HepG2 (cell line): ENCODE results near the gene KANSL1L. TPM values are rescaled to one million over a fixed set of nuclear protein-coding genes. Genes with fewer than 3 reads are reported as not detected.
"Not testable (repeated sequence)": the region's sequence is repeated elsewhere in the genome, so short reads cannot be mapped to it uniquely, and the experiment has no call there.

ENCODE experiments used
- ATAC-seq: fragments of 200-7000 bp; cut with Tn5 transposase; 3 replicates; pipeline ENCODE4 v1.9.1; 2020; ENCODE audit warnings: mild to moderate bottlenecking, moderate library complexity
- BruUV-seq: library from RNA; stranded (reverse); fragments of 400-500 nt; replicated peaks from 2 replicates; lab custom pipeline; 2021; lab: Mats Ljungman, UMichigan
- CTCF ChIA-PET: fragments of 300-600 bp; formaldehyde crosslinking; extraction: SDS; loops from one replicate; lab custom pipeline; 2021; ENCODE audit warnings: low total read pairs, inconsistent platforms, low intra/inter-chr PET ratio; lab: Yijun Ruan, JAX
- POLR2A ChIA-PET: fragments of 350-600 bp; sonication (Branson Sonifier 250); formaldehyde crosslinking; loops from one replicate; lab custom pipeline; 2020; ENCODE audit warnings: antibody characterized with exemption, inconsistent platforms; lab: Yijun Ruan, JAX
- DNase-seq: peaks from one replicate; pipeline ENCODE4 v3.0.0-alpha.2; 2015; ENCODE audit warnings: low spot score
- FAIRE-seq: peaks from 3 replicates; lab custom pipeline; 2011; peaks lifted over from hg19 to GRCh38; lab: Jason Lieb, UNC
- H2AFZ ChIP-seq: one replicate; pipeline ENCODE4 v1.6.1; 2011; ENCODE audit warnings: low read length, inconsistent platforms
- H3K27ac ChIP-seq: fragments of 300-600 bp; 3 replicates; pipeline ENCODE4 v1.8.0; 2011; ENCODE audit warnings: mixed run types, mild to moderate bottlenecking, mixed read lengths, low read length, inconsistent platforms; ENCODE audit not compliant: insufficient read depth; ENCODE audit errors: extremely low read length
- H3K27me3 ChIP-seq, 2 experiments: fragments of 200-600 bp in 1 of 2; 2 replicates in 1 of 2; 3 replicates in 1 of 2; pipeline versions ENCODE4 v1.6.0 to v1.8.0; 2011; ENCODE audit warnings: low read length in 2 of 2, mild to moderate bottlenecking in 2 of 2, moderate library complexity in 2 of 2, inconsistent platforms in 1 of 2; ENCODE audit not compliant: insufficient read depth in 2 of 2, control insufficient read depth in 1 of 2
- H3K36me3 ChIP-seq, 2 experiments: fragments of 200-600 bp in 1 of 2; replicated peaks in 1 of 2; 2 replicates in 1 of 2; 3 replicates in 1 of 2; pipeline versions ENCODE4 v1.5.1 to v1.8.0; 2011; ENCODE audit warnings: low read length in 2 of 2, inconsistent platforms in 1 of 2; ENCODE audit not compliant: insufficient read depth in 2 of 2, control insufficient read depth in 1 of 2
- H3K4me1 ChIP-seq: 2 replicates; pipeline ENCODE4 v1.5.1; 2012; ENCODE audit warnings: low read length, inconsistent platforms; ENCODE audit not compliant: insufficient read depth
- H3K4me2 ChIP-seq: 2 replicates; pipeline ENCODE4 v1.6.0; 2011; ENCODE audit warnings: low read depth, low read length, inconsistent platforms
- H3K4me3 ChIP-seq, 3 experiments: fragments of 200-600 bp in 1 of 3; sonication (generic), shearing (Covaris generic) in 1 of 3; replicated peaks in 1 of 3; 2 replicates each; pipeline ENCODE4 v1.5.1; 2011 to 2016; ENCODE audit warnings: low read length in 3 of 3, inconsistent platforms in 2 of 3, low read depth in 2 of 3, mild to moderate bottlenecking in 2 of 3, control low read depth in 1 of 3, mixed read lengths in 1 of 3; ENCODE audit not compliant: insufficient read depth in 1 of 3
- H3K79me2 ChIP-seq: one replicate; pipeline ENCODE4 v1.6.1; 2011; ENCODE audit warnings: low read length, inconsistent platforms; ENCODE audit not compliant: insufficient read depth
- H3K9ac ChIP-seq: 2 replicates; pipeline ENCODE4 v1.6.0; 2011; ENCODE audit warnings: mild to moderate bottlenecking, low read depth, low read length, inconsistent platforms; ENCODE audit not compliant: insufficient read depth
- H3K9me3 ChIP-seq: 2 replicates; pipeline ENCODE4 v1.5.1; 2012; ENCODE audit warnings: mild to moderate bottlenecking, low read length
- H4K20me1 ChIP-seq: 2 replicates; pipeline ENCODE4 v1.6.0; 2011; ENCODE audit warnings: inconsistent platforms, mild to moderate bottlenecking, low read length, moderate library complexity; ENCODE audit not compliant: insufficient read depth
- ETV5 ChIP-seq: IDR thresholded peaks from 2 replicates; pipeline ENCODE4 v1.6.1; 2018; ENCODE audit warnings: missing biosample characterization, missing genetic modification reagents, inconsistent platforms, borderline replicate concordance
- MEF2D ChIP-seq: sonication (generic); formaldehyde crosslinking; IDR thresholded peaks from 2 replicates; pipeline ENCODE4 v1.5.1; 2020; ENCODE audit warnings: mild to moderate bottlenecking, missing genetic modification reagents
- NCOA1 ChIP-seq: sonication (generic); formaldehyde crosslinking; IDR thresholded peaks from 2 replicates; pipeline ENCODE4 v1.9.0; 2021; ENCODE audit warnings: missing genetic modification reagents
- PHF21A ChIP-seq: sonication (generic); formaldehyde crosslinking; IDR thresholded peaks from 2 replicates; pipeline ENCODE4 v1.5.0; 2020; ENCODE audit warnings: mild to moderate bottlenecking, missing genetic modification reagents
- PHF8 ChIP-seq: sonication (generic); formaldehyde crosslinking; IDR thresholded peaks from 2 replicates; pipeline ENCODE4 v1.5.0; 2020; ENCODE audit warnings: missing genetic modification reagents
- PITX1 ChIP-seq: sonication (generic); formaldehyde crosslinking; IDR thresholded peaks from 2 replicates; pipeline ENCODE4 v1.5.1; 2020; ENCODE audit warnings: mild to moderate bottlenecking, missing genetic modification reagents
- SOX6 ChIP-seq, 2 experiments: fragments of 450-650 bp in 1 of 2; sonication (generic) in 1 of 2; formaldehyde crosslinking in 1 of 2; IDR thresholded peaks; 2 replicates each; pipeline versions ENCODE4 v1.4.0 to v1.6.1; 2017 to 2020; ENCODE audit warnings: antibody characterized with exemption in 1 of 2, mild to moderate bottlenecking in 1 of 2, missing genetic modification reagents in 1 of 2
- ZMYM3 ChIP-seq: sonication (generic); formaldehyde crosslinking; IDR thresholded peaks from 2 replicates; pipeline ENCODE4 v1.5.1; 2020; ENCODE audit warnings: mild to moderate bottlenecking, missing genetic modification reagents
- ZNF274 ChIP-seq: sonication (generic); formaldehyde crosslinking; IDR thresholded peaks from 2 replicates; pipeline ENCODE4 v1.5.1; 2020; ENCODE audit warnings: mild to moderate bottlenecking, missing genetic modification reagents
- ZNF446 ChIP-seq: sonication (generic); formaldehyde crosslinking; IDR thresholded peaks from 2 replicates; pipeline ENCODE4 v1.5.0; 2020; ENCODE audit warnings: mild to moderate bottlenecking, missing genetic modification reagents
- ZNF563 ChIP-seq: sonication (generic); formaldehyde crosslinking; IDR thresholded peaks from 2 replicates; pipeline ENCODE4 v1.8.0; 2022; ENCODE audit warnings: mild to moderate bottlenecking, moderate library complexity, missing genetic modification reagents
- ZNF598 ChIP-seq: sonication (generic); formaldehyde crosslinking; IDR thresholded peaks from 2 replicates; pipeline ENCODE4 v1.5.1; 2020; ENCODE audit warnings: mild to moderate bottlenecking, missing genetic modification reagents, borderline replicate concordance
- ZNF687 ChIP-seq: sonication (generic); formaldehyde crosslinking; IDR thresholded peaks from 2 replicates; pipeline ENCODE4 v1.5.1; 2020; ENCODE audit warnings: mild to moderate bottlenecking, missing genetic modification reagents, moderate library complexity
- ZNF784 ChIP-seq: sonication (generic); formaldehyde crosslinking; IDR thresholded peaks from 2 replicates; pipeline ENCODE4 v1.5.1; 2020; ENCODE audit warnings: missing genetic modification reagents, mild to moderate bottlenecking, borderline replicate concordance
- ZNF788 ChIP-seq: sonication (generic); formaldehyde crosslinking; IDR thresholded peaks from 2 replicates; pipeline ENCODE4 v1.5.0; 2020; ENCODE audit warnings: mild to moderate bottlenecking, missing genetic modification reagents, borderline replicate concordance
- ZSCAN31 ChIP-seq: sonication (generic); formaldehyde crosslinking; IDR thresholded peaks from 2 replicates; pipeline ENCODE4 v1.5.0; 2020; ENCODE audit warnings: low read depth, mild to moderate bottlenecking, missing genetic modification reagents
- WGBS: methylation state at CpG from one replicate; pipeline ENCODE4 v1.1.6; 2017; ENCODE audit warnings: low lambda C conversion rate; 5-methylcytosine and 5-hydroxymethylcytosine counted together
- in situ Hi-C: cut with HindIII; loops from 2 replicates; pipeline ENCODE4 v1.10.0; 2017; ENCODE audit warnings: low pct_unique_long_range_greater_than_20kb; ENCODE audit not compliant: extremely low pct_ligation_motif_present
- intact Hi-C: fragments of 100-400 bp; cut with micrococcal nuclease; formaldehyde crosslinking; loops from one replicate; pipeline ENCODE4 v1.10.0; 2022; ENCODE audit not compliant: unreplicated experiment
- polyA plus RNA-seq, 8 experiments: library from polyadenylated mRNA; depleted of rRNA in 3 of 8; stranded (reverse) in 7 of 8; unstranded in 1 of 8; fragments of >200 nt; fragmentation: Illumina TruSeq in 4 of 8; extraction: Trizol in 4 of 8; gene quantifications; 2 replicates each; pipeline versions ENCODE4 v1.2.1 to v1.2.3, GENCODE V29; 2011 to 2016; ENCODE audit warnings: low read depth in 4 of 8, missing spikeins in 1 of 8, mixed read lengths in 1 of 8; ENCODE audit not compliant: insufficient read depth in 1 of 8
- total RNA-seq, 5 experiments: library from RNA; depleted of rRNA; stranded (reverse); fragments of >200 nt; fragmentation: Illumina TruSeq; extraction: Trizol; gene quantifications; 2 replicates each; pipeline ENCODE4 v1.2.3, GENCODE V29; 2016; ENCODE audit warnings: low read depth in 1 of 5

KANSL1L gene
- total and polyA plus RNA-seq, 2 of the 13 experiments (the other 11 are each of a cell fraction or from before 2014, with no cell fraction given): 5.4 to 10.3 TPM

DNA sequence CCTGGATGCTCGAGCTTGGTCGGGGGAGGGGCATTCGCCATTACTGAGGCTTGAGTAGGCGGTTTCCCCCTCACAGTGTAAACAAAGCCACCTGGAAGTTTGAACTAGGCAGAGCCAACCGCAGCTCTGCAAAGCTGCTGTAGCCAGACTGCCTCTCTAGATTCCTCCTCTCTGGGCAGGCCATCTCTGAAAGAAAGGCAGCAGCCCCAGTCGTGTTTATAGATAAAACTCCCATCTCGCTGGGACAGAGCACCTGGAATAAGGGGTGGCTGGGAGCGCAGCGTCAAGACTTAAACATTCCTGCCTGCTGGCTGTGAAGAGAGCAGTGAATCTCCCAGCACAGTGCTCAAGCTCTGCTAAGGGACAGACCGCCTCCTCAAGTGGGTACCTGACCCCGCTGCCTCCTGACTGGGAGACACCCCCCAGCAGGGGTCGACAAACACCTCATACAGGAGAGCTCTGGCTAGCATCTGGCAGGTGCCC is 10.4 kb upstream of the KANSL1L start (continued):
- 0 out of 2 replicates have a peak, but pooled peaks have one; percentile 1 for TF ChIP-seq MEF2D (CRISPR knock-in tag)

- Histone ChIP-seq H3K4me2 (peak overlapping the region; percentile 86), H3K4me3 (peak overlapping the region; percentile 19 to 60 (median 31); a peak in 5 of 6 replicates), H3K9me3 (0 out of 2 replicates have a peak, but pooled peaks cover 13% of the 10 kb centered on the region), H3K4me1 (peaks cover 16% of the 10 kb centered on the region), H2AFZ (peak overlapping the region; percentile 59)
- H3K27ac ChIP-seq; H3K79me2 ChIP-seq; DNase-seq; H3K27me3 ChIP-seq; H4K20me1 ChIP-seq; H3K36me3 ChIP-seq; BruUV-seq; H3K9ac ChIP-seq; intact Hi-C loops; CTCF ChIA-PET; FAIRE-seq; TF ChIP-seq SOX6 (IDR thresholded peaks at IDR 0.05): not testable (repeated sequence)
- POLR2A ChIA-PET: interaction anchor here (0.8 to 1.7 kb wide), 3 partner anchors 9 to 22 kb away, joined by 3 to 12 read pairs (median 3); partner anchors contain the start of gene KANSL1L
- in situ Hi-C loops: loop anchor here (25.0 kb wide), 1 partner anchor 1794 kb away; no protein-coding TSS in a partner anchor
- 9% methylated on average over 3 of the region's 3 CpGs for WGBS
- peak; percentile 78 for ATAC-seq
- TF ChIP-seq ZNF598 (CRISPR knock-in tag): 0 out of 2 replicates have a peak, but pooled peaks have one; percentile 57
- 0 out of 2 replicates have a peak, but pooled peaks have one; percentile 29 for TF ChIP-seq ZNF788 (CRISPR knock-in tag)
- 0 out of 2 replicates have a peak, but pooled peaks have one; percentile 37 for TF ChIP-seq PHF21A
- 0 out of 2 replicates have a peak, but pooled peaks have one; percentile 35 for TF ChIP-seq ZNF784 (CRISPR knock-in tag)
- peak; percentile 17; the same call in 1 of the 2 replicates for TF ChIP-seq PHF8 (CRISPR knock-in tag)
- TF ChIP-seq ZNF687 (CRISPR knock-in tag): 0 out of 2 replicates have a peak, but pooled peaks have one; percentile 45
- 0 out of 2 replicates have a peak, but pooled peaks have one; percentile 51 for TF ChIP-seq ZNF274 (CRISPR knock-in tag)
- 0 out of 2 replicates have a peak, but pooled peaks have one; percentile 20 for TF ChIP-seq MEF2D (CRISPR knock-in tag)
- TF ChIP-seq ZMYM3 (CRISPR knock-in tag): 0 out of 2 replicates have a peak, but pooled peaks have one; percentile 13
- peak; percentile 23; the same call in 1 of the 2 replicates for TF ChIP-seq SOX6 (CRISPR knock-in tag; IDR thresholded peaks at IDR 0.05)
- 0 out of 2 replicates have a peak, but pooled peaks have one; percentile 4 for TF ChIP-seq NCOA1 (CRISPR knock-in tag)
- TF ChIP-seq PITX1 (CRISPR knock-in tag): peak; percentile 28; the same call in 1 of the 2 replicates
- peak; percentile 25; the same call in 1 of the 2 replicates for TF ChIP-seq ETV5
- 0 out of 2 replicates have a peak, but pooled peaks have one; percentile 42 for TF ChIP-seq ZNF446 (CRISPR knock-in tag)
- TF ChIP-seq ZNF563 (CRISPR knock-in tag): peak; percentile 57; the same call in 1 of the 2 replicates
- TF ChIP-seq ZSCAN31 (CRISPR knock-in tag): 0 out of 2 replicates have a peak, but pooled peaks have one; percentile 25
Observed at GRCh38 chr2:210181033-210181605, 9.9 kb upstream of the KANSL1L start.
